GM12878 (cell line): ENCODE results near the gene ZNF667. TPM values are rescaled to one million over a fixed set of nuclear protein-coding genes. Genes with fewer than 3 reads are reported as not detected.

Experiments
- ATAC-seq: fragments of 200-7000 bp; cut with Tn5 transposase; 3 replicates; pipeline ENCODE4 v1.9.1; 2020; ENCODE audit warnings: mild to moderate bottlenecking, moderate library complexity
- BruUV-seq: library from RNA; stranded (reverse); fragments of 400-500 nt; replicated peaks from 2 replicates; lab custom pipeline; 2021; lab: Mats Ljungman, UMichigan
- CTCF ChIA-PET: fragments of 300-600 bp; sonication (Branson Sonifier 250); formaldehyde crosslinking; extraction: SDS; loops from one replicate; lab custom pipeline; 2021; ENCODE audit warnings: inconsistent platforms; lab: Yijun Ruan, JAX
- POLR2A ChIA-PET: fragments of 350-600 bp; formaldehyde crosslinking; extraction: SDS; loops from one replicate; lab custom pipeline; 2021; ENCODE audit warnings: inconsistent platforms; lab: Charles Lee
- RAD21 ChIA-PET: fragments of 300-600 bp; sonication (Branson Sonifier 250); formaldehyde crosslinking; loops from one replicate; lab custom pipeline; 2023; ENCODE audit warnings: antibody characterized with exemption; ENCODE audit not compliant: unreplicated experiment; lab: Charles Lee
- SMC1A ChIA-PET: fragments of 300-600 bp; sonication (Branson Sonifier 250); formaldehyde crosslinking; loops from one replicate; lab custom pipeline; 2023; ENCODE audit not compliant: unreplicated experiment, uncharacterized antibody; lab: Charles Lee
- DNase-seq: peaks from one replicate; pipeline ENCODE4 v3.0.0-alpha.2; 2011; ENCODE audit warnings: low read depth, low spot score
- FAIRE-seq: peaks from 3 replicates; lab custom pipeline; 2011; peaks lifted over from hg19 to GRCh38; lab: Jason Lieb, UNC
- H2AFZ ChIP-seq: 2 replicates; pipeline ENCODE4 v1.6.0; 2011; ENCODE audit warnings: low read depth, low read length, control low read depth; ENCODE audit not compliant: control insufficient read depth
- H3K27ac ChIP-seq: 2 replicates; pipeline ENCODE4 v1.5.1; 2011; ENCODE audit warnings: control low read depth; ENCODE audit not compliant: control insufficient read depth, insufficient read depth
- H3K27me3 ChIP-seq, 2 experiments: replicated peaks in 1 of 2; 2 replicates each; pipeline versions ENCODE4 v1.6.0 to v1.6.1; 2011; ENCODE audit warnings: low read length in 1 of 2; ENCODE audit not compliant: control insufficient read depth in 2 of 2, insufficient read depth in 2 of 2
- H3K36me3 ChIP-seq, 2 experiments: 2 replicates each; pipeline ENCODE4 v1.5.1; 2011; ENCODE audit warnings: low read length in 1 of 2; ENCODE audit not compliant: control insufficient read depth in 2 of 2, insufficient read depth in 2 of 2
- H3K4me1 ChIP-seq: 2 replicates; pipeline ENCODE4 v1.6.1; 2011; ENCODE audit warnings: mild to moderate bottlenecking, low read length, moderate library complexity, mixed read lengths; ENCODE audit not compliant: control insufficient read depth, insufficient read depth
- H3K4me2 ChIP-seq: 2 replicates; pipeline ENCODE4 v1.6.0; 2011; ENCODE audit warnings: control low read depth; ENCODE audit not compliant: control insufficient read depth, insufficient read depth
- H3K4me3 ChIP-seq: fragments of 200-600 bp; sonication (generic); 2 replicates; pipeline ENCODE4 v1.5.1; 2016
- H3K79me2 ChIP-seq: 2 replicates; pipeline ENCODE4 v1.6.0; 2011; ENCODE audit warnings: low read length; ENCODE audit not compliant: control insufficient read depth, insufficient read depth
- H3K9ac ChIP-seq: 2 replicates; pipeline ENCODE4 v1.8.0; 2011; ENCODE audit warnings: low read length, control low read depth, mixed read lengths; ENCODE audit not compliant: control insufficient read depth, insufficient read depth
- H3K9me3 ChIP-seq: replicated peaks from 3 replicates; pipeline ENCODE4 v1.5.1; 2011; ENCODE audit warnings: mild to moderate bottlenecking, low read length; ENCODE audit not compliant: control insufficient read depth, insufficient read depth
- H4K20me1 ChIP-seq: 2 replicates; pipeline ENCODE4 v1.6.0; 2011; ENCODE audit not compliant: control insufficient read depth, insufficient read depth
- BRCA1 ChIP-seq: IDR thresholded peaks from 2 replicates; pipeline ENCODE4 v1.6.1; 2011; ENCODE audit warnings: low read depth, low read length, improper control_type of control experiment
- CHD1 ChIP-seq: IDR thresholded peaks from 2 replicates; pipeline ENCODE4 v1.6.1; 2012; ENCODE audit warnings: low read depth, low read length, improper control_type of control experiment
- CTCF ChIP-seq, 3 experiments: IDR thresholded peaks in 2 of 3; conservative IDR thresholded peaks in 1 of 3; 2 replicates each; pipeline ENCODE4 v1.5.1; 2011; ENCODE audit warnings: low read depth in 3 of 3, low read length in 3 of 3, mild to moderate bottlenecking in 3 of 3, control low read depth in 2 of 3, moderate library complexity in 2 of 3, inconsistent platforms in 1 of 3, mixed read lengths in 1 of 3; ENCODE audit not compliant: control insufficient read depth in 2 of 3, insufficient read depth in 1 of 3; ENCODE audit errors: extremely low read depth in 1 of 3
- E2F8 ChIP-seq: fragments of 450-650 bp; IDR thresholded peaks from 2 replicates; pipeline ENCODE4 v1.6.1; 2018; ENCODE audit warnings: mild to moderate bottlenecking, low read depth, moderate library complexity; ENCODE audit not compliant: partially characterized antibody
- ELK1 ChIP-seq: IDR thresholded peaks from 2 replicates; pipeline ENCODE4 v1.6.1; 2012; ENCODE audit warnings: low read depth, low read length, improper control_type of control experiment
- FOXM1 ChIP-seq: IDR thresholded peaks from 2 replicates; pipeline ENCODE4 v1.6.1; 2012; ENCODE audit warnings: low read depth, mild to moderate bottlenecking, inconsistent platforms, low read length, moderate library complexity
- IKZF1 ChIP-seq: fragments of 450-650 bp; conservative IDR thresholded peaks from 2 replicates; pipeline ENCODE4 v1.6.1; 2017; ENCODE audit warnings: antibody characterized with exemption, mild to moderate bottlenecking
- MTA2 ChIP-seq: fragments of 450-650 bp; IDR thresholded peaks from 2 replicates; pipeline ENCODE4 v1.6.1; 2016; ENCODE audit warnings: low read depth, mild to moderate bottlenecking, moderate library complexity
- NR2F1 ChIP-seq: fragments of 450-650 bp; conservative IDR thresholded peaks from 2 replicates; pipeline ENCODE4 v1.6.1; 2017; ENCODE audit warnings: mild to moderate bottlenecking
- PAX5 ChIP-seq: IDR thresholded peaks from 2 replicates; pipeline ENCODE4 v1.6.1; 2011; ENCODE audit warnings: low read depth, low read length, borderline replicate concordance
- RAD51 ChIP-seq: fragments of 450-650 bp; IDR thresholded peaks from 2 replicates; pipeline ENCODE4 v1.6.1; 2016; ENCODE audit warnings: moderate library complexity, mild to moderate bottlenecking, inconsistent platforms
- STAT3 ChIP-seq: IDR thresholded peaks from 2 replicates; pipeline ENCODE4 v1.6.1; 2011; ENCODE audit warnings: low read depth, low read length, improper control_type of control experiment
- YBX1 ChIP-seq: fragments of 450-650 bp; IDR thresholded peaks from 2 replicates; pipeline ENCODE4 v1.6.1; 2016; ENCODE audit warnings: antibody characterized with exemption
- ZBTB40 ChIP-seq: fragments of 450-650 bp; IDR thresholded peaks from 2 replicates; pipeline ENCODE4 v1.6.1; 2016; ENCODE audit warnings: mild to moderate bottlenecking, moderate library complexity, borderline replicate concordance
- ZSCAN29 ChIP-seq: fragments of 450-650 bp; IDR thresholded peaks from 2 replicates; pipeline ENCODE4 v1.6.1; 2017; ENCODE audit warnings: mild to moderate bottlenecking, moderate library complexity
- WGBS: methylation state at CpG from one replicate; pipeline ENCODE4 v1.1.6; 2016; ENCODE audit warnings: low lambda C conversion rate; ENCODE audit not compliant: insufficient replicate concordance, insufficient coverage; ENCODE audit errors: missing lambda C conversion rate; 5-methylcytosine and 5-hydroxymethylcytosine counted together
- in situ Hi-C: fragments of 300-500 bp; cut with MboI; formaldehyde crosslinking; loops from 9 replicates; pipeline ENCODE4 v1.14.3; 2018; ENCODE audit warnings: mixed read lengths
- intact Hi-C: fragments of 100-400 bp; cut with micrococcal nuclease; formaldehyde crosslinking; loops from one replicate; pipeline ENCODE4 v1.14.2; 2022; ENCODE audit not compliant: unreplicated experiment
- polyA plus RNA-seq, 11 experiments: library from polyadenylated mRNA; depleted of rRNA in 4 of 11; unstranded in 6 of 11; stranded (reverse) in 5 of 11; fragments of >200 nt; fragmentation: Nextera tagmentation in 4 of 11; fragmentation: Illumina TruSeq in 1 of 11; extraction: Ambion mirVana in 4 of 11; extraction: Trizol in 1 of 11; gene quantifications; 1 replicate in 1 of 11; 2 replicates in 10 of 11; pipeline versions ENCODE4 v1.2.1 to v1.2.3, GENCODE V29; 2011 to 2016; ENCODE audit warnings: inconsistent platforms in 2 of 11, missing spikeins in 2 of 11, low read depth in 1 of 11
- total RNA-seq, 4 experiments: library from RNA; depleted of rRNA in 3 of 4; stranded (reverse); fragments of >200 nt in 3 of 4; fragmentation: Illumina TruSeq in 1 of 4; extraction: Trizol in 1 of 4; gene quantifications; 2 replicates each; pipeline versions ENCODE4 v1.2.1 to v1.2.3, GENCODE V29; 2013 to 2021

ZNF667 gene
- total and polyA plus RNA-seq, 10 of the 15 experiments (the other 5 are each of a cell fraction or from before 2014, with no cell fraction given) = 0.10 TPM; not detected in 9

- TF ChIP-seq ZBTB40 (no peak), MTA2 (no peak), CHD1 (no peak), IKZF1 (no peak)
These were observed 76.7 kb downstream of the ZNF667 start (continued) for GRCh38 chr19:56400485-56400884.

GRCh38 chr19:56398809-56399208 is 78.3 kb downstream of the ZNF667 start:
- WGBS = 87% methylated on average over 5 of the region's 5 CpGs
- no peak overlapping the region for H3K9ac ChIP-seq
- ATAC-seq (no peak), FAIRE-seq (no peak), DNase-seq (no peak)
- ChIA-PET SMC1A (no interaction called here), POLR2A (no interaction called here), RAD21 (no interaction called here), CTCF (interaction anchor here (1.3 kb wide), 1 partner anchor 51 kb away, joined by 4 read pairs; no protein-coding TSS in a partner anchor)
- no TSS peak for BruUV-seq
- no peaks in the 10 kb centered on the region for H3K79me2 ChIP-seq
- H3K4me2 ChIP-seq = no peak overlapping the region
- no peak overlapping the region for H2AFZ ChIP-seq
- H4K20me1 ChIP-seq = no peaks in the 10 kb centered on the region
- no peak overlapping the region for H3K4me3 ChIP-seq
- H3K27ac ChIP-seq = no peak overlapping the region
- in situ Hi-C loops = no loop called here
- no peaks in the 10 kb centered on the region for H3K27me3 ChIP-seq
- intact Hi-C loops = no loop called here
- H3K9me3 ChIP-seq = peaks cover 7% of the 10 kb centered on the region
- no peaks in the 10 kb centered on the region for H3K36me3 ChIP-seq
- H3K4me1 ChIP-seq = no peaks in the 10 kb centered on the region
- TF ChIP-seq YBX1 (no peak), E2F8 (no peak), BRCA1 (no peak), ELK1 (no peak), CTCF (IDR thresholded peaks at IDR 0.05 in 2 of 3, conservative IDR thresholded peaks at IDR 0.05 in 1 of 3; ENCODE audit: control insufficient read depth in 2 of 3, extremely low read depth in 1 of 3, insufficient read depth in 1 of 3, low read depth in 3 of 3, low read length in 3 of 3) (no peak), RAD51 (no peak), FOXM1 (no peak), NR2F1 (no peak), ZSCAN29 (no peak), PAX5 (no peak), STAT3 (no peak)
